Epithelial cell of esophagus (primary cell): ENCODE data around the gene OAS3.
"Not testable (repeated sequence)": the region's sequence is repeated elsewhere in the genome, so short reads cannot be mapped to it uniquely, and the experiment has no call there.

Source experiments
- DNase-seq: peaks from one replicate; pipeline ENCODE4 v3.0.0; 2010; ENCODE audit warnings: low read depth
- H3K4me3 ChIP-seq: 2 replicates; pipeline ENCODE4 v1.5.1; 2011; ENCODE audit warnings: mild to moderate bottlenecking, low read length, control low read depth
- CTCF ChIP-seq: IDR thresholded peaks from 2 replicates; pipeline ENCODE4 v1.5.1; 2011; ENCODE audit warnings: low read depth, mild to moderate bottlenecking, low read length, control low read depth, inconsistent platforms; ENCODE audit not compliant: insufficient read depth; ENCODE audit errors: missing control alignments

Gene OAS3

GRCh38 chr12:112979041-112979680 is 40.9 kb downstream of the OAS3 start:
- DNase-seq, result peak; percentile 55
- TF ChIP-seq CTCF, result no peak
- no peak overlapping the region for H3K4me3 ChIP-seq

- DNase-seq, result no peak
- H3K4me3 ChIP-seq, result no peak overlapping the region
- no peak for TF ChIP-seq CTCF
Observed at GRCh38 chr12:112980491-112981158, 42.4 kb downstream of the OAS3 start.

GRCh38 chr12:112985642-112986290 is 47.5 kb downstream of the OAS3 start:
- DNase-seq, result peak; percentile 83
- no peak for TF ChIP-seq CTCF
- no peak overlapping the region for H3K4me3 ChIP-seq

- no peak for TF ChIP-seq CTCF
- no peak overlapping the region for H3K4me3 ChIP-seq
- no peak for DNase-seq
Observed at GRCh38 chr12:112986291-112986800, 48.1 kb downstream of the OAS3 start.

- no peak for TF ChIP-seq CTCF
- no peak overlapping the region for H3K4me3 ChIP-seq
- no peak for DNase-seq
Observed at GRCh38 chr12:112987561-112987960, 49.3 kb downstream of the OAS3 start.

GRCh38 chr12:112988224-112988623 is 50.0 kb downstream of the OAS3 start:
- no peak overlapping the region for H3K4me3 ChIP-seq
- DNase-seq, result no peak

GRCh38 chr12:112988823-112989385 is 50.6 kb downstream of the OAS3 start:
- DNase-seq, H3K4me3 ChIP-seq: not testable (repeated sequence)

More at GRCh38 chr12:112988224-112988623, 50.0 kb downstream of the OAS3 start:
- TF ChIP-seq CTCF, result no peak
